M059J (cell line): ENCODE measurements around the gene COL28A1. TPM values are rescaled to one million over a fixed set of nuclear protein-coding genes. Genes with fewer than 3 reads are reported as not detected.
"Not testable (repeated sequence)": the region's sequence is repeated elsewhere in the genome, so short reads cannot be mapped to it uniquely, and the experiment has no call there.

Experiments used
- DNase-seq: peaks from one replicate; pipeline ENCODE4 v3.0.0-alpha.2; 2012; ENCODE audit warnings: low read depth
- total RNA-seq: library from RNA; depleted of rRNA; stranded (reverse); fragments of >200 nt; shearing (Covaris generic); gene quantifications from 2 replicates; pipeline ENCODE4 v1.2.3, GENCODE V29; 2014

COL28A1 gene
- total RNA-seq, 1 experiment from 2014 or later = not detected

GRCh38 chr7:7519056-7519455 lies 16.6 kb downstream of the COL28A1 start:
- DNase-seq = no peak

- peak; percentile 31 for DNase-seq
Measured at GRCh38 chr7:7517754-7518153, 17.9 kb downstream of the COL28A1 start.

GRCh38 chr7:7516662-7517061 lies 19.0 kb downstream of the COL28A1 start:
- peak; percentile 25 for DNase-seq

- no peak for DNase-seq
Measured at GRCh38 chr7:7516156-7516555, 19.5 kb downstream of the COL28A1 start.

GRCh38 chr7:7512861-7513597 lies 22.6 kb downstream of the COL28A1 start:
- no peak for DNase-seq

GRCh38 chr7:7510794-7511193 lies 24.9 kb downstream of the COL28A1 start:
- DNase-seq = no peak

GRCh38 chr7:7505915-7506314 lies 29.8 kb downstream of the COL28A1 start:
- DNase-seq = no peak

- no peak for DNase-seq
Measured at GRCh38 chr7:7504910-7505704, 30.6 kb downstream of the COL28A1 start.

GRCh38 chr7:7499892-7500291 lies 35.8 kb downstream of the COL28A1 start:
- DNase-seq = no peak

GRCh38 chr7:7498856-7499255 lies 36.8 kb downstream of the COL28A1 start:
- DNase-seq = no peak

GRCh38 chr7:7496311-7496710 lies 39.4 kb downstream of the COL28A1 start:
- DNase-seq = no peak

GRCh38 chr7:7495171-7495570 lies 40.5 kb downstream of the COL28A1 start:
- DNase-seq = no peak

GRCh38 chr7:7491044-7491443 lies 44.6 kb downstream of the COL28A1 start:
- DNase-seq = peak; percentile 25

GRCh38 chr7:7490003-7490402 lies 45.7 kb downstream of the COL28A1 start:
- DNase-seq = no peak

- peak; percentile 25 for DNase-seq
Measured at GRCh38 chr7:7489546-7489945, 46.1 kb downstream of the COL28A1 start.

GRCh38 chr7:7486362-7486761 lies 49.3 kb downstream of the COL28A1 start:
- no peak for DNase-seq

- DNase-seq = no peak
Measured at GRCh38 chr7:7484072-7484471, 51.6 kb downstream of the COL28A1 start.

GRCh38 chr7:7481802-7482201 lies 53.9 kb downstream of the COL28A1 start:
- no peak for DNase-seq

- no peak for DNase-seq
Measured at GRCh38 chr7:7479275-7479805, 56.3 kb downstream of the COL28A1 start.

- DNase-seq = no peak
Measured at GRCh38 chr7:7478569-7478968, 57.1 kb downstream of the COL28A1 start.

- DNase-seq = not testable (repeated sequence)
Measured at GRCh38 chr7:7477641-7478040, 58.0 kb downstream of the COL28A1 start.

- no peak for DNase-seq
Measured at GRCh38 chr7:7476381-7476780, 59.3 kb downstream of the COL28A1 start.

GRCh38 chr7:7475601-7476000 lies 60.1 kb downstream of the COL28A1 start:
- no peak for DNase-seq
